HTR-8/SVneo (cell line): ENCODE results near the gene SPATS2.

Experiments
- DNase-seq: peaks from one replicate; pipeline ENCODE4 v3.0.0; 2011; ENCODE audit warnings: low spot score, mixed read lengths; ENCODE audit not compliant: insufficient read length
- FAIRE-seq: peaks from 2 replicates; lab custom pipeline; 2011; peaks lifted over from hg19 to GRCh38; lab: Jason Lieb, UNC

The SPATS2 gene

GRCh38 chr12:49562831-49563230 is 195.6 kb downstream of the SPATS2 start:
- FAIRE-seq (no peak), DNase-seq (no peak)

- DNase-seq = no peak
- no peak for FAIRE-seq
Observed at GRCh38 chr12:49563951-49564685, 196.9 kb downstream of the SPATS2 start.

- FAIRE-seq = no peak
- no peak for DNase-seq
Observed at GRCh38 chr12:49564686-49565405, 197.6 kb downstream of the SPATS2 start.

- no peak for DNase-seq
- FAIRE-seq = no peak
Observed at GRCh38 chr12:49565406-49566265, 198.4 kb downstream of the SPATS2 start.

- DNase-seq = no peak
- FAIRE-seq = no peak
Observed at GRCh38 chr12:49566361-49566760, 199.1 kb downstream of the SPATS2 start.

- FAIRE-seq = no peak
- no peak for DNase-seq
Observed at GRCh38 chr12:49567302-49567610, 200.0 kb downstream of the SPATS2 start.

- peak; percentile 72 for FAIRE-seq
- DNase-seq = peak; percentile 98
Observed at GRCh38 chr12:49567611-49568441, 200.6 kb downstream of the SPATS2 start, which contains the start of gene MCRS1. MCRS1 (minus strand) TSS chr12:49568142; CDS start chr12:49566731, 1,411 bp downstream.

GRCh38 chr12:49568442-49569162 is 201.3 kb downstream of the SPATS2 start:
- FAIRE-seq = no peak
- DNase-seq = no peak
